ENCODE results near the gene ERO1A. TPM values are rescaled to one million over a fixed set of nuclear protein-coding genes. Genes with fewer than 3 reads are reported as not detected.

ERO1A gene
- total RNA-seq, 1 donor from 2014 or later: 38.7 TPM

DNA sequence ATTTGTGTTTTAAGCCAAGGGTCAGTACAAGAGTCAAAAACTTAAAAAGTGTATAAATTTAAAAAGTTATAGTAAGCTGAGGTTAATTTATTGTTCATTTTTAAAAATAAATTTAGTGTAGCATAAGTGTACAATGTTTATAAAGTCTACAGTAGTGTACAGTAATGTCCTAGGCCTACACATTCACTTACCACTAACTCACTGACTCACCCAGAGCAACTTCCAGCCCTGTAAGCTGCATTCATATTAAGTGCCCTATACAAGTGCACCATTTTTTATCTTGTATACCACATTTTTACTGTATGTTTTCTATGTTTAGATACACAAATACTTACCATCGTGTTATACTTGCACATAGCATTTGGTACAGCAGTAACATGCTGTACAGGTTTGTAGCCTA, 105.0 kb downstream of the ERO1A start:
- peaks cover 11% of the 10 kb centered on the region for H3K36me3 Mint-ChIP-seq (ENCODE audit: low read depth)
- peaks cover 12% of the 10 kb centered on the region for H3K9me3 Mint-ChIP-seq
- no peak overlapping the region for H3K4me3 Mint-ChIP-seq
- H3K4me1 Mint-ChIP-seq: no peaks in the 10 kb centered on the region
- TF ChIP-seq CTCF (conservative IDR thresholded peaks at IDR 0.05): no peak
- DNase-seq (ENCODE audit: low read depth, low spot score): no peak
- H3K27me3 Mint-ChIP-seq (ENCODE audit: low read depth): no peaks in the 10 kb centered on the region
- no peak overlapping the region for H3K27ac Mint-ChIP-seq (ENCODE audit: unreplicated experiment)

Other genes with a start within 250 kb of the ERO1A start
- gene TXNDC16, start 143.1 kb downstream of the ERO1A start, total RNA-seq: 11.1 and 11.5 TPM in 2 replicates
- gene GPR137C, start 142.7 kb downstream of the ERO1A start, total RNA-seq: 3.9 and 4.2 TPM in 2 replicates
- 108 and 109 TPM in 2 replicates for gene PSMC6, start 11.6 kb upstream of the ERO1A start, total RNA-seq
- gene STYX, start 34.6 kb upstream of the ERO1A start, total RNA-seq: 11.8 and 13.2 TPM in 2 replicates
- gene GNPNAT1, start 96.0 kb upstream of the ERO1A start, total RNA-seq: 27.7 and 27.9 TPM in 2 replicates